ENCODE measurements around the gene POLE.

POLE gene

DNA sequence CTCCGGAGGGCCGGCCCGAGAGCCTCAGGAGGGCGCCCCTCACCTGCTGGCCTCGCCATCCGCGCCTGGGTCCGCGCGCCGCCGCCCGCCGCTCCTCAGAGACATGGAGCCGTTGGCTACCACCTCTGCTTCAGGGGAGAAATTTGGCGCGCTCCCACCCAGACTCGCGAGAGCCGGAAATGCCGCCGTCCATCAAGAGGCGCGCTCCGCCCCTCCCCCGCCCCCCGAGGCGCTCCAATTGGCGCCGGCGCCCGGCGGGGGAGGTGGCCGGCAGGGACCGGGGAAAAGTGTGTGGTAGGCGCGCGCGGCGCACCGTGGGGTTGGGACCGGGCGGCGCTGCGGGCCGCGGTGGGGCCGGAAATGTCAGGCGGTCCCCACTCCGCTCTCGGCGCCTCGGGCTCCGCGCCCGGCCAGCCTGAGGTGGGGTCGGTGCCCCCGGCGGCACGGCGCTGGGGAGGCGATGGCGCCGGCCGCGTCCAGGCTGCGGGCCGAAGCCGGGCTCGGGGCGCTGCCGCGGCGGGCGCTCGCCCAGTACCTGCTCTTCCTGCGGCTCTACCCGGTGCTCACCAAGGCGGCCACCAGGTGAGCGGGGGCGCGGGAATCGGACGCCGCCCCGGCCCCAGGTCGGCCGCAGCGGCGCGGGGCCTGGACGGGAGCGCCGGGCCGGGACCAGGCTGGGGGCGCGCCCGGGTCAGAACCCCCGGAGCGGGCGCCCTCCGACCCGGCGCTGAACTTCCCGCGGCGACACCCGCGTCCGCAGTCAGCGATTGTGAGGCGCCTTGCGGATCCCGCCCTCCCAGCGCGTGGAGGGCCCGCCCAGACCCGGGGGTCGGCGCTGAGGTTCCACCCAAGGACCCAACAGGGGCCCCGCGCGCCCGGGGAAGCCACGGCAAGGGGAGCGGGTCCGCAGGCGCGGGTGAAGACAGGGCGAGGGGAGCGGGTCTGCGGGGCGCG lies at the start of gene POLE, which contains the start of gene PXMP2:
Gene POLE (minus strand): TSS at position 132 of the 954 bp plus-strand sequence. CDS start 27 bp downstream, at position 105.
Gene PXMP2 (plus strand): TSS at position 377 of the 954 bp plus-strand sequence. CDS start 84 bp downstream, at position 461.
- peak; percentile 85 to 95 for DNase-seq (ENCODE audit: low read depth in 2 of 2)

GRCh38 chr12:132736913-132737312 lies 49.8 kb upstream of the POLE start:
- DNase-seq (ENCODE audit: low read depth in 2 of 2): no peak

GRCh38 chr12:132736378-132736777 lies 49.2 kb upstream of the POLE start:
- DNase-seq (ENCODE audit: low read depth in 2 of 2): no peak

DNA sequence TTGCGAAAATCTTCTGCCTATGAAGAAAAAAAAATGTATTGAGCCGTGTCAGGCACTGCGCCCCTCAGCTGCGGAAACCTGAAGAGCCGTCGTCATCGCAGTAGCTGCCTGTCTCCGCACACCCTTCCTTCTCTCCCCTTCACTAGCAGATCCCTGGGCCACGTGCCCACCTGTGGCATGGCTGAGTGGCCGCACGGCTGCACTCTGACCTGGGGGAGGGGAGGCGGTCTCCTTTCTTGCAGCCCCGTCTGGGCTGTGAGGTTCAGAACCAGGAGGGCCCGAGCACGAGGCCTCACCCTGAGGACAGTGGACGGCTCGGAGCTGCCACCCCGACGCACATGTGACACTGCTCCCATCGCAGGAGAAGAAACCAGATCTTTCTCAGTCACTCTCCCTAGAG lies 48.4 kb upstream of the POLE start:
- no peak for DNase-seq (ENCODE audit: low read depth in 2 of 2)

GRCh38 chr12:132734206-132734605 lies 47.1 kb upstream of the POLE start:
- DNase-seq (ENCODE audit: low read depth in 2 of 2): no peak

DNA sequence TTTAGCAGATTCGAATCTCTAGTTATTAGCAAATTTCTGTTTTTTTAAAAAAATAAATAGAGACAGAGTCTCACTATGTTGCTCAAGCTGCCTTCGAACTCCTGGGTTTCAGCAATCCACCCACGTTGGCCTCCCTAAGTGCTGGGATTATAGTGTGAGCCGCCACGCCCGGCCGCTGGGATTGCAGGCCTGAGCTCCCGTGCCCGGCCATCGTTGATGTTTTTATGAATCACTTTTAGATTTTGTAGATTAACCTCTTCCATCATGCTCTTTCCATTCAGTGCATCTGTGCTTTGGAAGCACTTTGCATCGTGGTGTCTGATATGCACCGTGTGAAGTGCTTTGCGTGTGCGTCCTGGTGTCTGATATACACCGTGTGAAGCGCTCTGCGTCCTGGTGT lies 44.4 kb upstream of the POLE start:
- no peak for DNase-seq (ENCODE audit: low read depth in 2 of 2)

DNA sequence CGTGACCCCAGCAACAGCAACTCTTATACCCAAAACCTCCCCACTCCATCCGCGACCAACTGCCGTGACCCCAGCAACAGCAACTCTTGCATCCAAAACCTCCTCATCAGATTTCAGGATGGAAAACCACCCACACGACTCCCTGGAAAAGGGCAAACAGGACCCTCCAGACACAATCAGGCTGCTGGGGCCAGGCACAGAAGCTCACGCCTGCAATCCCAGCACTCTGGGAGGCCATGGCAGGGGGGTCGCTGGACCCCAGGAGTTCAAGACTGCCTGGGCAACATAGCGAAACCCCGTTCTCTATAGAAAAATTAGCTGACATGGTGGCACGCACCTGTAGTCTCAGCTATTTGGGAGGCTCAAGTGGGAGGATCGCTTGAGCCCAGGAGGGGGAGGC lies 43.2 kb upstream of the POLE start:
- DNase-seq (ENCODE audit: low read depth in 2 of 2): no peak

DNA sequence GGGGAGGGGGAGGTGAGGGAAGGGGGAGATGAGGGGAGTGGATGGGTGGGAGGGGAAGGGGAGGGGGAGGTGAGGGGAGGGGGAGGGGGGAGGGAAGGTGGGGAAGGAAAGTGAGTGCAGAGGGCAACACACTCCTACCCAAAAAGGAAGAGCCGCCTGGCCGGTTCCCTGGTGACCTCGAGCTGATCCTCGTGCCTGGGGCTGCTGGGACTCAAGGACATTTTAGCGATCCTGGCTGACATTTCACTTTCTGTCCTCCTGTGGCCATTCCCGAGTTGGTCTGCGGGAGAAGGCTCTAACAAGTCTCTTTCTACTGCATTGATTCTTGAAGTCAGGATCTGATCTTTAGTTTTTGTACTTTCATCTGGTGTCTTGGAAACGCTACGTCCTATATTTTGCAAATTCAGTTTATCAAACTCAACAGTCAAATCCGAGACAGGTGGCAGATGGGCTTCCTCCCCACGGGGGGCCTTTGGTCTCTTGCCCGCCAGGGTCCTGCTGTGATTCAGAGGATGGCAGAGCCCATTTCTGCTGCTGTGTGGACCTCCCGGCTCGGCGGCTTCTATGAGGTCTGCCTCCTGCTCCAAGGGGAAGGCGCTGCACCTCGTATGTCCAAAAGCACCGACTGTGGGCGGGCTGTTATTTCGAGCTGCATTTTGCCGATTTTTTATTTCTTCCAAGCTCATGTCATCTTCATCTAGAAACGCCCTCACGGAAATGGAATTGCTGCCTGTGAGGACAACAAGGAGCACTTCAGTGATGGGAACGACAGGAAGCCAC lies 42.6 kb upstream of the POLE start:
- DNase-seq (ENCODE audit: low read depth in 2 of 2): no peak

DNA sequence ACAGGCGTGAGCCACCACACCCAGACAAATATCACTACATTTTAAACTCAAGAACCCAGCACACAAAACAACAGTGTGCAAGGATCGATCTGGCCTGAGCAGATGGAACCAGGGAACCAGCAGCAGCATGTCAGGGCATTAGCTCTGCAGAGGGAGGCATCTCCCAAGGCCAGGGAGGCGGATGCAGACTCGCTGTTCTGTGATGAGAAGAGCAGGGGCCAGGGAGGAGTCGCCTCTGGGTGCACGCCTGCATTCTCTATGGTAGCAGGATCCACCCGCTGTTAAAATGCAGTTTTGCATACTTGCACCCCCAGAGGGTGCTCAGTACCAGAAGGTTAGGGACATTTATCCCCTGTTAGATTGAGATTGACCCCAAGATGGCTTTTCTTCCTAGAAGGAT lies 41.4 kb upstream of the POLE start:
- no peak for DNase-seq (ENCODE audit: low read depth in 2 of 2)

- no peak for DNase-seq (ENCODE audit: low read depth in 2 of 2)
Observed at GRCh38 chr12:132727091-132727794, 40.1 kb upstream of the POLE start.

DNA sequence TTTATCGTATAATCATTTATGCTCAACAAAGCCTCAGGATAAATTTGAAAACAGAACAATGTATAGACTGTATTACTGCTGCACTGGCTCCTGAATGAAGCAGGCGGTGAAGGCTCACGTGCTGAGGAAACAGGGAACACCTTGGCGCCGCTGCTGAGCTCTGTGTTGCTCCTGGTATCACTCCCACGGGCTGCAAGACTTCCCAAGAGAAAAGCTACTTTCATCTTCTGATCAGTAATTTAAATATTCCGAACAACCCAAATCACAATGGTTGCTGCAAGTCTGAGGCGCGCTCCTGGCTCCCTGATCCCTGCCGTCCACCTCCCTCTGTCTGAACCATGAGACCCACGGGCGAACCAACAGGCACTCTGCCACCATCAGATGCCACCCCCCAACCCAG lies 39.2 kb upstream of the POLE start:
- no peak for DNase-seq (ENCODE audit: low read depth in 2 of 2)

GRCh38 chr12:132724506-132725241 lies 37.5 kb upstream of the POLE start:
- no peak for DNase-seq (ENCODE audit: low read depth in 2 of 2)

- DNase-seq (ENCODE audit: low read depth in 2 of 2): no peak
Observed at GRCh38 chr12:132723764-132724140, 36.6 kb upstream of the POLE start.

DNA sequence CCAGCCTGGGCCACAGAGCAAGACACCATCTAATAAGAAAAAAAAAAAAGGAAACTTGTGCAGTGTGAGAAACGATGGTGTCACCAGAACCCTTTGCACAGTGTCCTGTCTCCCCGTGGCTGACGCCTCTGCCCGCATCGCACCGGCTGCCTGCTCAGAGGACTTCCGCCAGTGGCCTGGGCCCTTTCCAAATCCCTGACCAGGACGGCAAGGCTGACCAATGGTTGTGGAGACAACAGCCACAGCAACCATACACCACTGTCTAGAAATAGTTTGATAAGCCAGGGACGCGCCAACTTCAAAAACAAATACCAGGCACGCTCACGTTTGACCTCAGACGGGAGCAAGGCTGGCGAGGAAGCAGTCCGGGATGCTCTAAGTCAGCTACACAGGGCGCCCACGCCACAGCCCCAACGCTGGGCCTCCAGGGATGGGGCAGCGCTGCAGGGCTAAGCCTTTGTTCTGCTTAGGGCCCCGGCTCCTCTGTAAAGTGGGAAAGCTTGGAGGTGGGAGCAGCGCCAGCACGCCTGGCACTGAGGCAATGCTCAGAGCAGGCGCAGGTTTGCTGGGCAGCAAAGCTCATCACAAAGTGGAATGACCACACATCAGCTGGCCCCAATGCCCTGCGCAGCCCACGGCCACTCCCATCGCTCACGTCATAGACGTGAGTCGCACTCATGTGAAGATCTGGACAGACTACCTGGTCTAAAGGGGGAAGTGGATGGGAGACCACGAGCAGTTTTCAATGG lies 36.0 kb upstream of the POLE start:
- no peak for DNase-seq (ENCODE audit: low read depth in 2 of 2)

DNA sequence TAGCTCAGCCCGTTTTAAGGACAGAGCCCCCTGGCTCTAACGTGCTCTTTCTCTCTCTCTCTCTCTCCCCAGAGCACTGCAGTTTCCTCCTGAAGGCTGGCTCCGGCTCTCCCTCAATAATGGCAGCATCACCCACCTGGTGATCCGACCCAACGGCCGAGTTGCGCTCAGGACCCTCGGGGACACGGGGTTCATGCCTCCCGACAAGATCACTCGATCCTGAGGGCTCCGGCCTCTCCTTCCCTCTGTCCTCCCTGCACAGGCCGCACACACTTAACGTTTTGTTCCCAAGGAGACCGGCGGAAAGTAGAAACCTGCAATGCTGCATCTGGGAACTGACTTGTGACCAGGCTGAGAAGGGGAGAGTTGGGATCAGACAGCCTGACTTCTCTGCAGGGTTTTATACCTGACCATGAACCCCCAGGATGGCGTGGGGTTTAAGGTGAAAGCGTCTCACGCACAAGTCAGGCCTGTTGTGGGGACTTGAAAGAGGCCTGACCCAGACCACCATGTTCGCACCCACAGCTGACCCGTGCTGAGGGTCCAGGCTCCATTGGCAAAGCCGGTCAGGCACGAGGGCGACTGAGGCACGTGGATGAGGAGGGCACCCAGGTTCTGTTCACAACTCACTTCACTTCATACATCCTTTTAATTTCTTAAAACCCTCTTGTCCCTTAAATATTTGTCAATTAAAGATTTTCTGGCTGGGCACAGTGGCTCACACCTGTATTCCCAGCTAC lies 33.6 kb upstream of the POLE start:
- DNase-seq (ENCODE audit: low read depth in 2 of 2): no peak

DNA sequence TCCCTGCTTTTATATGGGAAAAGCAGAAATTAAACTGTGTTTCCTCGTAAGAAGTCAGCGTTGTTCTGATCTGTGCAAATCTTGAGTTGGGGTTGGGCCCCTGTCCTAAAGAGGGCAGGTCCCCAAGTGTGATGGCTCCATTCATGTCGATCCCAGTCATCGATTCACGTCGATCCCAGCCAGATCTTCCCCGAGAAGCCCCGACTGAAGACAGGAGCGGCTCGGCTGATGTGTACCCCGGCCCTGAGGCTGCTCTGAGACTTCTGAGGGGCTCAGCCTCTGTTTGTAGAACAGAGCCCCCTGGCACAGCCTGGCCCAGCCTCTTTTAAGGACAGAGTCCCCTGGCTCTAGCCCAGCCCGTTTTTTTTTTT lies 32.8 kb upstream of the POLE start:
- no peak for DNase-seq (ENCODE audit: low read depth in 2 of 2)

- DNase-seq (ENCODE audit: low read depth in 2 of 2): no peak
Observed at GRCh38 chr12:132719141-132719953, 32.2 kb upstream of the POLE start.

DNA sequence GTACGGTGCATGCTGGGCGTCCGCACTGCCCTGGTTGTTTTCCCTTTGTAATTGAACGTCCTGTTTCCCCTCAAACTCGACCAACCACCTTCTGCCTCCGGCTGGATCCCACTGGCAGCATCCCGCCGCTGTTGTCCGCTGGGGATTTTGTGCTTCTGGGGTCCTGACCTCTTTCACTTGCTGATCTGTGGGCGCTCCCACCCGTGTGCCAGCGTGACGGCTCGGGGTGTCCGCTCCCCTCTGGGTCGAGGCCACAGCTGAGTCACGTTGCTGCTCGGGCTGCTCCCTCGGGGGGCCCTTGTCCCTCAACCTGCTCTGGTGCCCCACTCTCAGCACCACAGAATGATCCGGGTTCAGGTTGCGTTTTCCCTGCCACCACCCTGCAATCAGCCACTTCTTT lies 31.5 kb upstream of the POLE start:
- DNase-seq (ENCODE audit: low read depth in 2 of 2): no peak
